HEK293 (cell line): ENCODE results near the gene GJD4.

Experiments used
- BCL11B ChIP-seq: fragments of 450-650 bp; formaldehyde crosslinking; IDR thresholded peaks from 2 replicates; pipeline ENCODE4 v1.5.1; 2016; ENCODE audit warnings: low read depth, missing biosample characterization, missing genetic modification characterization
- GLIS2 ChIP-seq: fragments of 450-650 bp; formaldehyde crosslinking; IDR thresholded peaks from 2 replicates; pipeline ENCODE4 v1.5.1; 2016; ENCODE audit warnings: missing biosample characterization, missing genetic modification characterization
- KLF8 ChIP-seq: fragments of 450-650 bp; formaldehyde crosslinking; IDR thresholded peaks from 2 replicates; pipeline ENCODE4 v1.5.1; 2016; ENCODE audit warnings: missing biosample characterization, missing genetic modification characterization
- OVOL3 ChIP-seq: fragments of 450-650 bp; formaldehyde crosslinking; IDR thresholded peaks from 2 replicates; pipeline ENCODE4 v1.5.1; 2016; ENCODE audit warnings: missing biosample characterization, missing genetic modification characterization
- SCRT2 ChIP-seq: fragments of 450-650 bp; formaldehyde crosslinking; IDR thresholded peaks from 2 replicates; pipeline ENCODE4 v1.5.1; 2016; ENCODE audit warnings: missing biosample characterization, missing genetic modification characterization
- SP2 ChIP-seq: fragments of 450-650 bp; formaldehyde crosslinking; IDR thresholded peaks from 2 replicates; pipeline ENCODE4 v1.5.1; 2016; ENCODE audit warnings: missing biosample characterization, missing genetic modification characterization
- ZEB2 ChIP-seq: fragments of 450-650 bp; formaldehyde crosslinking; IDR thresholded peaks from 2 replicates; pipeline ENCODE4 v1.5.1; 2016; ENCODE audit warnings: missing biosample characterization, missing genetic modification characterization
- ZIC2 ChIP-seq: fragments of 450-650 bp; formaldehyde crosslinking; IDR thresholded peaks from 2 replicates; pipeline ENCODE4 v1.5.1; 2016; ENCODE audit warnings: missing biosample characterization, missing genetic modification characterization
- ZNF146 ChIP-seq: fragments of 450-650 bp; formaldehyde crosslinking; IDR thresholded peaks from 2 replicates; pipeline ENCODE4 v1.5.1; 2016; ENCODE audit warnings: missing biosample characterization, missing genetic modification characterization
- ZNF223 ChIP-seq: fragments of 450-650 bp; formaldehyde crosslinking; IDR thresholded peaks from 2 replicates; pipeline ENCODE4 v1.5.1; 2016; ENCODE audit warnings: missing biosample characterization, missing genetic modification characterization
- ZNF324 ChIP-seq: fragments of 450-650 bp; formaldehyde crosslinking; IDR thresholded peaks from 2 replicates; pipeline ENCODE4 v1.5.1; 2016; ENCODE audit warnings: missing biosample characterization, missing genetic modification characterization
- ZNF335 ChIP-seq: fragments of 450-650 bp; formaldehyde crosslinking; conservative IDR thresholded peaks from 2 replicates; pipeline ENCODE4 v1.5.1; 2016; ENCODE audit warnings: missing biosample characterization, missing genetic modification characterization
- ZNF350 ChIP-seq: fragments of 450-650 bp; formaldehyde crosslinking; IDR thresholded peaks from 2 replicates; pipeline ENCODE4 v1.5.0; 2017; ENCODE audit warnings: missing biosample characterization, mild to moderate bottlenecking, missing genetic modification characterization
- ZNF426 ChIP-seq: fragments of 450-650 bp; formaldehyde crosslinking; IDR thresholded peaks from 2 replicates; pipeline ENCODE4 v1.5.1; 2017; ENCODE audit warnings: missing biosample characterization, missing genetic modification characterization, mild to moderate bottlenecking, inconsistent platforms, moderate library complexity
- ZNF473 ChIP-seq: fragments of 450-650 bp; formaldehyde crosslinking; IDR thresholded peaks from 2 replicates; pipeline ENCODE4 v1.5.1; 2017; ENCODE audit warnings: missing biosample characterization, missing genetic modification characterization
- ZNF548 ChIP-seq: fragments of 450-650 bp; formaldehyde crosslinking; IDR thresholded peaks from 2 replicates; pipeline ENCODE4 v1.5.1; 2016; ENCODE audit warnings: missing biosample characterization, missing genetic modification characterization
- ZNF571 ChIP-seq: fragments of 450-650 bp; formaldehyde crosslinking; IDR thresholded peaks from 2 replicates; pipeline ENCODE4 v1.5.0; 2017; ENCODE audit warnings: missing biosample characterization, missing genetic modification characterization
- ZNF596 ChIP-seq: fragments of 450-650 bp; IDR thresholded peaks from 2 replicates; pipeline ENCODE4 v1.5.0; 2018; ENCODE audit warnings: missing biosample characterization, mild to moderate bottlenecking, missing genetic modification characterization, moderate library complexity
- ZNF600 ChIP-seq: fragments of 450-650 bp; formaldehyde crosslinking; IDR thresholded peaks from 2 replicates; pipeline ENCODE4 v1.5.1; 2016; ENCODE audit warnings: missing biosample characterization, missing genetic modification characterization
- ZNF677 ChIP-seq: fragments of 450-650 bp; IDR thresholded peaks from 2 replicates; pipeline ENCODE4 v1.5.0; 2018; ENCODE audit warnings: missing biosample characterization, mild to moderate bottlenecking, missing genetic modification characterization, moderate library complexity
- ZNF830 ChIP-seq: fragments of 450-650 bp; IDR thresholded peaks from 2 replicates; pipeline ENCODE4 v1.5.0; 2018; ENCODE audit warnings: missing biosample characterization, missing genetic modification characterization, low read depth, mild to moderate bottlenecking, moderate library complexity
- TF ChIP-seq, protein P1 (sequence below): fragments of 450-650 bp; formaldehyde crosslinking; conservative IDR thresholded peaks from 2 replicates; pipeline ENCODE4 v1.5.1; 2016; ENCODE audit warnings: low read depth, missing biosample characterization, missing genetic modification characterization
- TF ChIP-seq, protein P2 (sequence below): fragments of 450-650 bp; formaldehyde crosslinking; IDR thresholded peaks from 2 replicates; pipeline ENCODE4 v1.5.1; 2016; ENCODE audit warnings: missing biosample characterization, missing genetic modification characterization
- TF ChIP-seq, protein P3 (sequence below): fragments of 450-650 bp; formaldehyde crosslinking; IDR thresholded peaks from 2 replicates; pipeline ENCODE4; 2016; ENCODE audit warnings: missing biosample characterization, missing genetic modification characterization
- TF ChIP-seq, protein P4 (sequence below): fragments of 450-650 bp; formaldehyde crosslinking; IDR thresholded peaks from 2 replicates; pipeline ENCODE4 v1.5.1; 2016; ENCODE audit warnings: missing biosample characterization, missing genetic modification characterization
- TF ChIP-seq, protein P5 (sequence below): IDR thresholded peaks from 2 replicates; pipeline ENCODE4 v1.6.1; 2011; ENCODE audit warnings: mild to moderate bottlenecking, low read depth, low read length, borderline replicate concordance
- TF ChIP-seq, protein P6 (sequence below): fragments of 450-650 bp; formaldehyde crosslinking; IDR thresholded peaks from 2 replicates; pipeline ENCODE4 v1.5.1; 2016; ENCODE audit warnings: missing biosample characterization, missing genetic modification characterization

The GJD4 gene

GRCh38 chr10:35640951-35641675 is 36.0 kb downstream of the GJD4 start (continued):
- TF ChIP-seq ZNF350 (tag by site-specific recombination) (no peak), BCL11B (tag by site-specific recombination) (peak; percentile 15; the same call in 1 of the 2 replicates), GLIS2 (tag by site-specific recombination) (peak; percentile 75), ZNF596 (tag by site-specific recombination) (no peak; the same call in 1 of the 2 replicates), ZNF335 (tag by site-specific recombination) (peak; percentile 48), SCRT2 (peak; percentile 92), ZNF600 (tag by site-specific recombination) (peak; percentile 75), ZNF324 (tag by site-specific recombination) (no peak), SP2 (tag by site-specific recombination) (peak; percentile 61), ZNF677 (tag by site-specific recombination) (no peak), ZNF473 (no peak), ZNF223 (tag by site-specific recombination) (no peak), ZNF146 (tag by site-specific recombination) (no peak), ZNF830 (tag by site-specific recombination) (no peak), ZNF548 (no peak), ZNF426 (tag by site-specific recombination) (no peak), ZNF571 (tag by site-specific recombination) (no peak), ZEB2 (tag by site-specific recombination) (peak; percentile 66), OVOL3 (no peak), ZIC2 (tag by site-specific recombination) (peak; percentile 87), KLF8 (tag by site-specific recombination) (peak; percentile 49; the same call in 1 of the 2 replicates)
- TF ChIP-seq, protein P1, sequence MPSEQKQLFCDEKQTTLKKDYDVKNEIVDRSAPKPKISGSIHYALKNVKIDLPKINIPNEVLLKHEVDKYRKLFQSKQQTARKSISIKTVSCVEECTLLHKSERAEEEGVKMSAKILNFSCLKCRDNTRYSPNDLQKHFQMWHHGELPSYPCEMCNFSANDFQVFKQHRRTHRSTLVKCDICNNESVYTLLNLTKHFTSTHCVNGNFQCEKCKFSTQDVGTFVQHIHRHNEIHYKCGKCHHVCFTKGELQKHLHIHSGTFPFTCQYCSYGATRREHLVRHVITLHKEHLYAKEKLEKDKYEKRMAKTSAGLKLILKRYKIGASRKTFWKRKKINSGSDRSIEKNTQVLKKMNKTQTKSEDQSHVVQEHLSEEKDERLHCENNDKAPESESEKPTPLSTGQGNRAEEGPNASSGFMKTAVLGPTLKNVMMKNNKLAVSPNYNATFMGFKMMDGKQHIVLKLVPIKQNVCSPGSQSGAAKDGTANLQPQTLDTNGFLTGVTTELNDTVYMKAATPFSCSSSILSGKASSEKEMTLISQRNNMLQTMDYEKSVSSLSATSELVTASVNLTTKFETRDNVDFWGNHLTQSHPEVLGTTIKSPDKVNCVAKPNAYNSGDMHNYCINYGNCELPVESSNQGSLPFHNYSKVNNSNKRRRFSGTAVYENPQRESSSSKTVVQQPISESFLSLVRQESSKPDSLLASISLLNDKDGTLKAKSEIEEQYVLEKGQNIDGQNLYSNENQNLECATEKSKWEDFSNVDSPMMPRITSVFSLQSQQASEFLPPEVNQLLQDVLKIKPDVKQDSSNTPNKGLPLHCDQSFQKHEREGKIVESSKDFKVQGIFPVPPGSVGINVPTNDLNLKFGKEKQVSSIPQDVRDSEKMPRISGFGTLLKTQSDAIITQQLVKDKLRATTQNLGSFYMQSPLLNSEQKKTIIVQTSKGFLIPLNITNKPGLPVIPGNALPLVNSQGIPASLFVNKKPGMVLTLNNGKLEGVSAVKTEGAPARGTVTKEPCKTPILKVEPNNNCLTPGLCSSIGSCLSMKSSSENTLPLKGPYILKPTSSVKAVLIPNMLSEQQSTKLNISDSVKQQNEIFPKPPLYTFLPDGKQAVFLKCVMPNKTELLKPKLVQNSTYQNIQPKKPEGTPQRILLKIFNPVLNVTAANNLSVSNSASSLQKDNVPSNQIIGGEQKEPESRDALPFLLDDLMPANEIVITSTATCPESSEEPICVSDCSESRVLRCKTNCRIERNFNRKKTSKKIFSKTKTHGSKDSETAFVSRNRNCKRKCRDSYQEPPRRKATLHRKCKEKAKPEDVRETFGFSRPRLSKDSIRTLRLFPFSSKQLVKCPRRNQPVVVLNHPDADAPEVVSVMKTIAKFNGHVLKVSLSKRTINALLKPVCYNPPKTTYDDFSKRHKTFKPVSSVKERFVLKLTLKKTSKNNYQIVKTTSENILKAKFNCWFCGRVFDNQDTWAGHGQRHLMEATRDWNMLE = no peak
- TF ChIP-seq, protein P2, sequence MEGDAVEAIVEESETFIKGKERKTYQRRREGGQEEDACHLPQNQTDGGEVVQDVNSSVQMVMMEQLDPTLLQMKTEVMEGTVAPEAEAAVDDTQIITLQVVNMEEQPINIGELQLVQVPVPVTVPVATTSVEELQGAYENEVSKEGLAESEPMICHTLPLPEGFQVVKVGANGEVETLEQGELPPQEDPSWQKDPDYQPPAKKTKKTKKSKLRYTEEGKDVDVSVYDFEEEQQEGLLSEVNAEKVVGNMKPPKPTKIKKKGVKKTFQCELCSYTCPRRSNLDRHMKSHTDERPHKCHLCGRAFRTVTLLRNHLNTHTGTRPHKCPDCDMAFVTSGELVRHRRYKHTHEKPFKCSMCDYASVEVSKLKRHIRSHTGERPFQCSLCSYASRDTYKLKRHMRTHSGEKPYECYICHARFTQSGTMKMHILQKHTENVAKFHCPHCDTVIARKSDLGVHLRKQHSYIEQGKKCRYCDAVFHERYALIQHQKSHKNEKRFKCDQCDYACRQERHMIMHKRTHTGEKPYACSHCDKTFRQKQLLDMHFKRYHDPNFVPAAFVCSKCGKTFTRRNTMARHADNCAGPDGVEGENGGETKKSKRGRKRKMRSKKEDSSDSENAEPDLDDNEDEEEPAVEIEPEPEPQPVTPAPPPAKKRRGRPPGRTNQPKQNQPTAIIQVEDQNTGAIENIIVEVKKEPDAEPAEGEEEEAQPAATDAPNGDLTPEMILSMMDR (tag by site-specific recombination) = peak; percentile 57
- TF ChIP-seq, protein P3, sequence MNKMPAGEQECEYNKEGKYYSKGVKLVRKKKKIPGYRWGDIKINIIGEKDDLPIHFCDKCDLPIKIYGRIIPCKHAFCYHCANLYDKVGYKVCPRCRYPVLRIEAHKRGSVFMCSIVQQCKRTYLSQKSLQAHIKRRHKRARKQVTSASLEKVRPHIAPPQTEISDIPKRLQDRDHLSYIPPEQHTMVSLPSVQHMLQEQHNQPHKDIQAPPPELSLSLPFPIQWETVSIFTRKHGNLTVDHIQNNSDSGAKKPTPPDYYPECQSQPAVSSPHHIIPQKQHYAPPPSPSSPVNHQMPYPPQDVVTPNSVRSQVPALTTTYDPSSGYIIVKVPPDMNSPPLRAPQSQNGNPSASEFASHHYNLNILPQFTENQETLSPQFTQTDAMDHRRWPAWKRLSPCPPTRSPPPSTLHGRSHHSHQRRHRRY (tag by site-specific recombination) = peak; percentile 73; the same call in 1 of the 2 replicates
- TF ChIP-seq, protein P4, sequence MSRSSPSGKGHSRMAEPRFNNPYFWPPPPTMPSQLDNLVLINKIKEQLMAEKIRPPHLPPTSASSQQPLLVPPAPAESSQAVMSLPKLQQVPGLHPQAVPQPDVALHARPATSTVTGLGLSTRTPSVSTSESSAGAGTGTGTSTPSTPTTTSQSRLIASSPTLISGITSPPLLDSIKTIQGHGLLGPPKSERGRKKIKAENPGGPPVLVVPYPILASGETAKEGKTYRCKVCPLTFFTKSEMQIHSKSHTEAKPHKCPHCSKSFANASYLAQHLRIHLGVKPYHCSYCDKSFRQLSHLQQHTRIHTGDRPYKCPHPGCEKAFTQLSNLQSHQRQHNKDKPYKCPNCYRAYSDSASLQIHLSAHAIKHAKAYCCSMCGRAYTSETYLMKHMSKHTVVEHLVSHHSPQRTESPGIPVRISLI (tag by site-specific recombination) = no peak
- TF ChIP-seq, protein P5, sequence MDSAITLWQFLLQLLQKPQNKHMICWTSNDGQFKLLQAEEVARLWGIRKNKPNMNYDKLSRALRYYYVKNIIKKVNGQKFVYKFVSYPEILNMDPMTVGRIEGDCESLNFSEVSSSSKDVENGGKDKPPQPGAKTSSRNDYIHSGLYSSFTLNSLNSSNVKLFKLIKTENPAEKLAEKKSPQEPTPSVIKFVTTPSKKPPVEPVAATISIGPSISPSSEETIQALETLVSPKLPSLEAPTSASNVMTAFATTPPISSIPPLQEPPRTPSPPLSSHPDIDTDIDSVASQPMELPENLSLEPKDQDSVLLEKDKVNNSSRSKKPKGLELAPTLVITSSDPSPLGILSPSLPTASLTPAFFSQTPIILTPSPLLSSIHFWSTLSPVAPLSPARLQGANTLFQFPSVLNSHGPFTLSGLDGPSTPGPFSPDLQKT = no peak
- TF ChIP-seq, protein P6, sequence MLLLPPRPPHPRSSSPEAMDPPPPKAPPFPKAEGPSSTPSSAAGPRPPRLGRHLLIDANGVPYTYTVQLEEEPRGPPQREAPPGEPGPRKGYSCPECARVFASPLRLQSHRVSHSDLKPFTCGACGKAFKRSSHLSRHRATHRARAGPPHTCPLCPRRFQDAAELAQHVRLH = no peak
